ENCODE results near the gene UNC5B. TPM values are rescaled to one million over a fixed set of nuclear protein-coding genes. Genes with fewer than 3 reads are reported as not detected.

The UNC5B gene
- total and polyA plus RNA-seq, 11 donors, result 4.8 to 22.8 (median 10.1) TPM

DNA sequence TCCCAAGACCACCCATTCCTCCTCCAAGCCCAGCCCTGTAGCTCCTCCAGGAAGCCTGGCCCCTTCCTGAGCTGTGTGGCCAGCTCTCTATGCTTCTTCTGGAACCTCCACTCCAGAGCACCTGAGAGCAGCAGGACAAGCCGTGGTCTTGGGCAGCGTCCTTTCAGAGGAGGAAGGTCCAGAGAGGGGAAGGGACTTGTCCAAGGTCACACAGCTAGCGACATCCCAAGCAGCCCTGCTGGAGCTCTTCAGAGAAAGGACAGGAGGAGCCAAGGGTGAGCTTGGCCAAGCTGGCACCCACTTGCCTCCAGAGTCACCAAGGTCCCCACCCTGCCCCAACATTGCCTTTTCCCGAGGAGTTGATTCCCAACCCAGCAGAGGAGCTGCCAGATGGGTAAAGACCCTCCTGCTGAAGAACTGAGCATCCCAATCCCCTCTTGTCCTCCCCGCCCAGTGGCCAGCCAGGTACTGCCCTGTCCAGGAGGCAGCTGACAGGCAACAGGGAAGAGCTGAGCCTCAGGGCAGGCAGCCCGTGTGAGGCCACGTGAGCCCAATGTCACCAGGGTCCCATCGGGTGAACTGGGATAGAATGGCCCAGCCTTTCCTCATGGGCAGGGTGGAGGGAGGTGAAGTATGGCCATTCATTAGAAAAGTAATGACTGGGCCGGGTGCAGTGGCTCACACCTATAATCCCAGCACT, 46.2 kb downstream of the UNC5B start:
- no peaks in the 10 kb centered on the region for H3K9me3 ChIP-seq
- TF ChIP-seq, protein P1, sequence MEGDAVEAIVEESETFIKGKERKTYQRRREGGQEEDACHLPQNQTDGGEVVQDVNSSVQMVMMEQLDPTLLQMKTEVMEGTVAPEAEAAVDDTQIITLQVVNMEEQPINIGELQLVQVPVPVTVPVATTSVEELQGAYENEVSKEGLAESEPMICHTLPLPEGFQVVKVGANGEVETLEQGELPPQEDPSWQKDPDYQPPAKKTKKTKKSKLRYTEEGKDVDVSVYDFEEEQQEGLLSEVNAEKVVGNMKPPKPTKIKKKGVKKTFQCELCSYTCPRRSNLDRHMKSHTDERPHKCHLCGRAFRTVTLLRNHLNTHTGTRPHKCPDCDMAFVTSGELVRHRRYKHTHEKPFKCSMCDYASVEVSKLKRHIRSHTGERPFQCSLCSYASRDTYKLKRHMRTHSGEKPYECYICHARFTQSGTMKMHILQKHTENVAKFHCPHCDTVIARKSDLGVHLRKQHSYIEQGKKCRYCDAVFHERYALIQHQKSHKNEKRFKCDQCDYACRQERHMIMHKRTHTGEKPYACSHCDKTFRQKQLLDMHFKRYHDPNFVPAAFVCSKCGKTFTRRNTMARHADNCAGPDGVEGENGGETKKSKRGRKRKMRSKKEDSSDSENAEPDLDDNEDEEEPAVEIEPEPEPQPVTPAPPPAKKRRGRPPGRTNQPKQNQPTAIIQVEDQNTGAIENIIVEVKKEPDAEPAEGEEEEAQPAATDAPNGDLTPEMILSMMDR (IDR thresholded peaks at IDR 0.05), result no peak
- no peak for TF ChIP-seq POLR2A (IDR thresholded peaks at IDR 0.05)
- no peaks in the 10 kb centered on the region for H3K27me3 ChIP-seq
- H3K36me3 ChIP-seq, result no peaks in the 10 kb centered on the region
- no peak overlapping the region for H3K4me3 ChIP-seq
- peak overlapping the region in 3 of 12 donors; percentile 80 to 85 (median 81) for H3K27ac ChIP-seq
- H3K4me1 ChIP-seq, result peaks cover 21 to 98% (median 82%) of the 10 kb centered on the region in 12 donors
- DNase-seq (peak in 2 of 5 donors; percentile 29 to 54), ATAC-seq (no peak)
- 89 to 93% (median 91%) methylated on average over 9 of the region's 9 CpGs for WGBS, 4 donors
- intact Hi-C loops (cut with DNase I), result no loop called here

DNA sequence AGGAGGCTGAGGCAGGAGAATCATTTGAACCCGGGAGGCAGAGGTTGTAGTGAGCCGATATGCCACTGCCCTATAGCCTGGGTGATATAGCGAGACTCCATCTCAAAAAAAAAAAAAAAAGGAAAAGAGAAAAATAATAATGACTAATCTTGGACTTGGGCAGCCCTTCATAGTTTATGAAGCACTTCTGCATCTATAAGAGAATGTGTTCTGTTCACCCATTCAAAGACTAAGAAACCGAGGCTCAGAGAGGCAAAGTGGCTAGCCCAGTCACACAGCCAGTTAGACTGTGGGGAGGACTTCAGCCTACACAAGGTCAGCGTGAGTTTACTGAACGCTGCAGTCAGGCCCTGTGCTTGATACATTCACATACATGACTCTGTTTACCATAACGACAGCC, 46.9 kb downstream of the UNC5B start:
- WGBS, 4 donors, result 90 to 97% (median 96%) methylated on average over 7 of the region's 7 CpGs
- no peak for TF ChIP-seq POLR2A (IDR thresholded peaks at IDR 0.05)
- TF ChIP-seq, protein P1 (IDR thresholded peaks at IDR 0.05), result no peak
- ATAC-seq, result no peak
- H3K36me3 ChIP-seq, result no peaks in the 10 kb centered on the region
- H3K27me3 ChIP-seq, result no peaks in the 10 kb centered on the region
- peak overlapping the region in 10 of 12 donors; percentile 38 to 90 (median 81) for H3K27ac ChIP-seq
- H3K9me3 ChIP-seq, result no peaks in the 10 kb centered on the region
- no peak for DNase-seq
- no peak overlapping the region for H3K4me3 ChIP-seq
- intact Hi-C loops (cut with DNase I), result no loop called here
- peaks cover 21 to 98% (median 81%) of the 10 kb centered on the region in 12 donors for H3K4me1 ChIP-seq

DNA sequence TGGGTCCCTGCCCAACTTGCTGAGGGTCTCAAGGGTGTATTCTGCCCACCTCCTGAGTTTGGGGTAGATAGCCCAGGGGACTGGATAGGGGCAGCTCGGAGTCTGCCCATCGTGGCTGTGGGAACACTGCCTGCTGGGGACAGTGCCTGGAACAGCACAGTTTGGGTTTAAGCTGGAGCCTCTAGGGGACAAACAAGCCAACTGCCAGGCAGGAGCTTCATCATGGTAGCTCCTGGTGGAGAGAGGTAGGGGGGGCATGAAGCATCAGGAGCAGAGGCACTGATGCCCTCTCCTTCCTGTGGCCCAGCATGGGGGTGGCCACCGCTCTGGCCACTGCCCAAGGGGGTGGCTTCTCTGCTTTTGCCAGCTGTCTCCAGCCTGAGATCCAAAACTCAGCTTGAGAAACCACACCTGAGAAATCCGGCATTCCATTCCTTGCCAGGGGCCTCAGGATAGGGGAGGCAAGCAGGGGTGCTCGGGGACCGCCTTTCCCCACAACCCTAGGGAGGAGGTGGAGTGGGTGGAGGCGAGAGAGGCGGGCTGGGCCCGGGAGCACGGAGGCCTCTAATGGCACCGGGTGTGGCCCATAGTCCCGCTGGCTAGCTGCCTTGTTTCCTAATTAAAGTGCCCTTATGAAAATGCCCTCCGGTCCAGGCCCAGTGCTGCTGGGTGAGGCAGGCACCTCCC, 47.6 kb downstream of the UNC5B start:
- ATAC-seq, result peak; percentile 15 to 32 (median 21)
- peak overlapping the region; percentile 15 to 90 (median 80) for H3K27ac ChIP-seq
- peaks cover 21 to 98% (median 82%) of the 10 kb centered on the region in 12 donors for H3K4me1 ChIP-seq
- H3K27me3 ChIP-seq, result no peaks in the 10 kb centered on the region
- no peaks in the 10 kb centered on the region for H3K36me3 ChIP-seq
- DNase-seq, result peak in 3 of 5 donors; percentile 47 to 68 (median 62)
- H3K4me3 ChIP-seq, result peak overlapping the region in 2 of 12 donors; percentile 6 to 21
- intact Hi-C loops (cut with DNase I), result loop anchor here in 4 of 10 donors (5.0 to 10.0 kb wide), 3 partner anchors 48 to 195 kb away; partner anchors contain the start of gene UNC5B (in 1 of the 4)
- 35 to 51% (median 43%) methylated on average over 2 to 13 of the region's 13 CpGs for WGBS, 4 donors
- H3K9me3 ChIP-seq, result no peaks in the 10 kb centered on the region
- TF ChIP-seq POLR2A (IDR thresholded peaks at IDR 0.05), result no peak
- TF ChIP-seq, protein P1 (IDR thresholded peaks at IDR 0.05), result no peak
